ENCODE data around the gene S100A11. TPM values are rescaled to one million over a fixed set of nuclear protein-coding genes. Genes with fewer than 3 reads are reported as not detected.
A peak's percentile ranks its signal among the peaks of the same experiment; 100 is the strongest.

Gene S100A11
- total and polyA plus RNA-seq, 9 of the 15 experiments (the other 6 are each of a cell fraction or from before 2014, with no cell fraction given), result 131 to 808 (median 235) TPM

- TF ChIP-seq HIVEP1 (CRISPR knock-in tag; IDR thresholded peaks at IDR 0.05), result no peak
- no peak for TF ChIP-seq ZNF263 (CRISPR knock-in tag; IDR thresholded peaks at IDR 0.05; ENCODE audit: borderline replicate concordance)
- TF ChIP-seq PREB (CRISPR knock-in tag; IDR thresholded peaks at IDR 0.05), result no peak
- TF ChIP-seq, protein P1, sequence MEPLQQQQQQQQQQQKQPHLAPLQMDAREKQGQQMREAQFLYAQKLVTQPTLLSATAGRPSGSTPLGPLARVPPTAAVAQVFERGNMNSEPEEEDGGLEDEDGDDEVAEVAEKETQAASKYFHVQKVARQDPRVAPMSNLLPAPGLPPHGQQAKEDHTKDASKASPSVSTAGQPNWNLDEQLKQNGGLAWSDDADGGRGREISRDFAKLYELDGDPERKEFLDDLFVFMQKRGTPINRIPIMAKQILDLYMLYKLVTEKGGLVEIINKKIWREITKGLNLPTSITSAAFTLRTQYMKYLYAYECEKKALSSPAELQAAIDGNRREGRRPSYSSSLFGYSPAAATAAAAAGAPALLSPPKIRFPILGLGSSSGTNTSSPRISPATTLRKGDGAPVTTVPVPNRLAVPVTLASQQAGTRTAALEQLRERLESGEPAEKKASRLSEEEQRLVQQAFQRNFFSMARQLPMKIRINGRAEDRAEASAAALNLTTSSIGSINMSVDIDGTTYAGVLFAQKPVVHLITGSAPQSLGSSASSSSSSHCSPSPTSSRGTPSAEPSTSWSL (CRISPR knock-in tag; IDR thresholded peaks at IDR 0.05; ENCODE audit: borderline replicate concordance), result no peak
- TF ChIP-seq CCAR2 (IDR thresholded peaks at IDR 0.05; ENCODE audit: low read depth, low read length), result no peak
- TF ChIP-seq ATF3 (IDR thresholded peaks at IDR 0.05), result peak; percentile 60; the same call in 1 of the 2 replicates
- no peak for TF ChIP-seq ATF3 (CRISPR knock-in tag; conservative IDR thresholded peaks at IDR 0.05)
- no peak for TF ChIP-seq NR1H2 (CRISPR knock-in tag; IDR thresholded peaks at IDR 0.05)
- no peak; the same call in 1 of the 2 replicates for TF ChIP-seq TEAD4 (IDR thresholded peaks at IDR 0.05; ENCODE audit: low read length)
- no peak for TF ChIP-seq TEAD4 (CRISPR knock-in tag; IDR thresholded peaks at IDR 0.05; ENCODE audit: borderline replicate concordance)
- TF ChIP-seq ZBTB1 (CRISPR knock-in tag; IDR thresholded peaks at IDR 0.05; ENCODE audit: borderline replicate concordance, low read depth), result no peak
- TF ChIP-seq ZNF445 (CRISPR knock-in tag; IDR thresholded peaks at IDR 0.05; ENCODE audit: low read depth), result no peak
- TF ChIP-seq FOXK1 (CRISPR knock-in tag; IDR thresholded peaks at IDR 0.05; ENCODE audit: borderline replicate concordance), result no peak
- TF ChIP-seq FOSL1 (tag; conservative IDR thresholded peaks at IDR 0.05), result peak; percentile 56
- TF ChIP-seq NCOA4 (IDR thresholded peaks at IDR 0.05; ENCODE audit: partially characterized antibody), result no peak
- TF ChIP-seq CEBPZ (IDR thresholded peaks at IDR 0.05; ENCODE audit: borderline replicate concordance, low read depth, low read length), result no peak
- TF ChIP-seq SIRT6 (IDR thresholded peaks at IDR 0.05; ENCODE audit: low read depth, low read length), result no peak
- no peak for TF ChIP-seq ZNF668 (CRISPR knock-in tag; IDR thresholded peaks at IDR 0.05)
- TF ChIP-seq, protein P2, sequence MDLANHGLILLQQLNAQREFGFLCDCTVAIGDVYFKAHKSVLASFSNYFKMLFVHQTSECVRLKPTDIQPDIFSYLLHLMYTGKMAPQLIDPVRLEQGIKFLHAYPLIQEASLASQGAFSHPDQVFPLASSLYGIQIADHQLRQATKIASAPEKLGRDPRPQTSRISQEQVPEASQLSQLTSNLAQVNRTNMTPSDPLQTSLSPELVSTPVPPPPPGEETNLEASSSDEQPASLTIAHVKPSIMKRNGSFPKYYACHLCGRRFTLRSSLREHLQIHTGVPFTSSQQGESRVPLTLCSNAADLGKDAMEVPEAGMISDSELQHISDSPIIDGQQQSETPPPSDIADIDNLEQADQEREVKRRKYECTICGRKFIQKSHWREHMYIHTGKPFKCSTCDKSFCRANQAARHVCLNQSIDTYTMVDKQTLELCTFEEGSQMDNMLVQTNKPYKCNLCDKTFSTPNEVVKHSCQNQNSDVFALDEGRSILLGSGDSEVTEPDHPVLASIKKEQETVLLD (IDR thresholded peaks at IDR 0.05), result no peak
These were observed 1.9 kb downstream of the S100A11 start (continued) for GRCh38 chr1:152034654-152035538.
